GM19351 (cell line): ENCODE data around the gene GPR160.

Experiments
- ATAC-seq: cut with Tn5 transposase; IDR thresholded peaks from one replicate; pipeline ENCODE4 v1.9.1; 2021; ENCODE audit warnings: mild to moderate bottlenecking, moderate library complexity; ENCODE audit not compliant: unreplicated experiment

GPR160 gene

GRCh38 chr3:170063691-170064090 lies 25.9 kb downstream of the GPR160 start:
- ATAC-seq = no peak

GRCh38 chr3:170064108-170064507 lies 26.3 kb downstream of the GPR160 start:
- ATAC-seq = no peak

DNA sequence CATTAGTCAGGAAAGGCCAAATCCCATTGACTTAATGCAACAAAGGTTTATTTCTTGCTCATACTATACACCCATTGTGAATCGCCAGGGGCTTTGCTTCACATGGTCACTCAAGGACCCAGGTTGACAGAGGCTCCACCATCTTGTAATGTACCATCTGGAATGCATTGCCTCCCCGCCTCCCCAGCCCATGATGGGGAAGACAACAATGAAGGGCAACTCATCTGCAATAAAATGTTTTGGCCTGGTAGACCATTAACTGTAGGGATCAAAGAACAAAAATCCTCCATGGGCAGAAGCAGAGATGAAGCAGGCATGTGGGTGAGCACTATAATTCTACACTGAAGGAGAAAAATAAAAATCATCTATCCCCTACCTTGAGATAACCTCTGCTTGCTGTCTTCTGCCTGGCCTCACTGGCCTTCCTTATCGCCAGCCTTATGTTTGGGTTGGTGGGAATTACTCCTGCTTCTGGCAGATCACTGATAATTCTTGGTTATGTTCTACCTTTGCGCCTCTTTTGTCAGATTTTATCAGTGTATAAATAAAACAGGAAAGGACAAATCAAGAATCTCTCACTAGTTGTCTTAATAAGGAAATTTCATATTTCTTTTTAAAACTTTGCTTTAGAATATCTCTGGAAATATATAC lies 37.8 kb downstream of the GPR160 start:
- no peak for ATAC-seq

DNA sequence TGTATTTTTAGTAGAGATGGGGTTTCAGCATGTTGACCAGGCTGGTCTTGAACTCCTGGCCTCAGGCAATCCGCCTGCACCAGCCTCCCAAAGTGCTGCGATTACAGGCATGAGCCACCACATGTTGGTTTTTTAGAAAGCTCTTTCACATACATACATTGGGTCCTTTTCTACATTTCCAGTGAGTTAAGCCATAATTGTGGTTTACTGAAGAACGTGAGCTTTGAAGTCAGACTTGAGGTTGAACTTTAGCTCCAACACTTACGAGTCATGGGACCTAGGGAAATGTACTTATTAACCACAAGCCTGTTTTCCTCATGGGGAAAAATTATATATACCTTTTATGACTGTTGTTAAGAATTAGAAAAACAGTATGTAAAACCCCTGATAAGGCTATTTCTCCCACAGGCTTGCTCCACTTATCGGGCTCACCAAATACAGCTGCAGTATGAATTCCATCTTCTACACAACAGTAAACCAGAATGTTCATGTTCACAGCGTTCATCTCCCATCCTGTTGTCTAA lies 39.0 kb downstream of the GPR160 start:
- no peak for ATAC-seq

GRCh38 chr3:170077361-170077760 lies 39.6 kb downstream of the GPR160 start:
- ATAC-seq = no peak

GRCh38 chr3:170078620-170079281 lies 41.0 kb downstream of the GPR160 start:
- ATAC-seq = no peak

DNA sequence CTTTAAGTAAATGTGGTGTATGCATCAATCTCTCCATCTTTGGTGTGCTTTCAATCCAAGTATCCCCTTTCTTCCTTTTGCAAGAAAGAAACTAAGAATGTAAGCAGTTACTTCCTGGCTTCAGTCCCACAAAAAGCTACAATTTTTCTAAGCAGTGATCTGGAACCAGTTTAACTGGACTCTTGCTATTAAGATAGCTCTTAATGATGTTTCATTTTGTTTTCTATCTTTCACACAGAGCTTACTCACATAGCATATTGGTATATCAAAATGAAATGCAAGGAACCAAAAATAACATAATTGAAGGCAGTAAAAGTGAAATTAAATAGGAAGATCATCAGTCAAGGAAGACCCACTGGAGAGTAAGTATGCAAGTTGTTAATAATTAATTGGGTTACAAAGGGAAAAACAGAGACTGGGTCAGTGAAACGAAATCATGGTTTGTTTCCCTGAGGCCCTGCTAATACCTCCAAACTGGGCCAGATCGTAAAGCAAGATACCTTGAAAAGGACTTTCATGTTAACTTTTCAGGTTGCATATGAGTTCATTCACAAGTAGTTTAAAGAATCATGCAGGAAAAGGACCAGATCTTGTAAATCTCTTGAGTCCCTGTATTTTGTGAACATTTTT lies 41.9 kb downstream of the GPR160 start:
- no peak for ATAC-seq

- no peak for ATAC-seq
Observed at GRCh38 chr3:170080605-170081004, 42.8 kb downstream of the GPR160 start.

GRCh38 chr3:170081079-170081741 lies 43.4 kb downstream of the GPR160 start:
- no peak for ATAC-seq

DNA sequence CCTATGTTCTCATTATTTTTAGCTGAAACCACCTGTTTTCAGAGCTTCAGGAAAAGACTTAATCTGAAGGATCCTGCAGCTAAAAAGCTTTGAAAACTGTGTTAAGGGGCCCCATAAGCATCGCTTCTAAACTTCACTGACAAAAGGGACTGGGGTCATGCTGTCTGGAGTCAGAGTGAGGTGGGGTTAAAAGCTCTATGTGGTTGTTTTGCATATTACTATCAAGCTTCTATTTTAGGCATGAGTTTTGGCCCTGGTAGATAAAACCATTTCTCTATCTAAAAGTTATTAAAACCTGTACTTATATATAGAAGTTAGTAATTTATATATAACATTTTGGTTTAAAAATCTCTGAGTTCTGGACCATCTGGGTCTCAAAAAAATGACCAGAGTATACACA lies 45.5 kb downstream of the GPR160 start:
- ATAC-seq = no peak

- no peak for ATAC-seq
Observed at GRCh38 chr3:170085396-170085795, 47.6 kb downstream of the GPR160 start.

- no peak for ATAC-seq
Observed at GRCh38 chr3:170089862-170090600, 52.2 kb downstream of the GPR160 start.

DNA sequence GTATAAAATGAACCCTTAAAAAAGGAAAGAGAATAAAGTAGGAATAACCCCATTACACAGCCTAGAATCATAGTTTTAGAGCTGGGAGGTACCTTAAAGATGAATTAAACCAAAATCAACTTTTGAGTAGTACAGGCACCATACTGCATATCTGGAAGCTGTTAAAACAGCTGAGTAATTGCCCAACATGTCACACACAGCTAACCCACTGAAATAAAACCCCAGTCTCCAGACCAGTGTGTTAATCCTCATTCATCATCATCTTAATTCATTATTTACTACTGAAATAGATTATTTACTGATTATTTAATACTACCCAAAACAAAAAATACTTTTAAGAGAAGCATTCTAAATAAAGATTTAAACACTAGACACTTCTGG lies 52.8 kb downstream of the GPR160 start:
- no peak for ATAC-seq

DNA sequence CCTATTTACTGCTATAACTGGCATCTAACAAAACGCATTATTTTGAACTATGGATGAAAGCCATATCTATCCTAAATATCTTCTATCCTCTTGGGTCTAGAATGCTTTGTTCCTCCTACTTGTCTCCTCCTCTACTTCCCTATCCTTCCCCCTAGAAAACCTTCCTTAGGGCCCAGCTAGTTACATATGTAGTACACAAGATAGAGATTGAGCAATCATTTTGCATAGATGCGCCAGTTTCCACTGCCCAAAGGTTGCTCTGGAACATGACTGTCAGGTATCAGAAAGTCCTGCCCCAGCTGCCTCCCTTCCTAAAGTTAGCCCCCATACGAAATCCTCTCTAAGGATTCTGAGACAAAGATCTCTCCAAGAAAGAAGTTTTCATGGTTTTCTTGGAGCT lies 55.1 kb downstream of the GPR160 start:
- no peak for ATAC-seq

GRCh38 chr3:170095771-170096170 lies 58.0 kb downstream of the GPR160 start:
- ATAC-seq = no peak

DNA sequence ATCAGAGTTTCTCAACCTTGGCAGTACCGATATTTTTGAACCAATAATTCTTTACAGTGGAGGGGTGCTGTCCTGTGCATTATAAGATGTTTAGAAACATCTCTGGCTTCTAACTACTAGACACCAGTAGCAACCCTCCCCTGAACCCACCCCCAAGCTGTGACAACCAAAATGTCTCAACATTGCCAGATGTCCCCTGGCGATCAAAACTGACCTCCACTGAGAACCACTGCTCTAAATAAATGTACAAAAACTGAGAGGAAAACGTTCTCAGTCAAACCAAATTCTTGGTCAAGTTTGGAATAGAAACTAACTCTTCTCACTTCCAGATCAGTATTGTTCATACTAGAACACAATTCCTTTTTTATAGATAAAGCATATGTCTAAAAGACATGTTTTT lies 58.5 kb downstream of the GPR160 start:
- ATAC-seq = no peak

- no peak for ATAC-seq
Observed at GRCh38 chr3:170098753-170099152, 61.0 kb downstream of the GPR160 start.

DNA sequence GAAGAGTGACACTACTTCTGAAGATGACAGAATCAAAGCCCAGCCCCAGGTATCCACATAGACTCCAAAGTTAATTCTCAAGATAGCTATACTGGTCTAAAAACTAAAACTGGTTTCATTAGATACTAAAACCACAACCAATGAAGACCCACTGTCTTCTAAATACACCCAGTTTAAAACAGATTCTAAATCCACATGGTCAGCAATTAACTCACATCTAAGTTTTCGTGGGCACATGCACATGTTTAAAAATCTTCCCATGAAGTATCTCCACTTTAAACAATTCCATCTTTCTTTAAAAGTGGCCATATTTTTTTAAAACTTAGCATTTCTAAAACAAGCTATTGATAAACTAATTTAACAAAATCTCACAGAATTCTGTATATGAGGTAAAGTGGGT lies 63.1 kb downstream of the GPR160 start:
- ATAC-seq = no peak

DNA sequence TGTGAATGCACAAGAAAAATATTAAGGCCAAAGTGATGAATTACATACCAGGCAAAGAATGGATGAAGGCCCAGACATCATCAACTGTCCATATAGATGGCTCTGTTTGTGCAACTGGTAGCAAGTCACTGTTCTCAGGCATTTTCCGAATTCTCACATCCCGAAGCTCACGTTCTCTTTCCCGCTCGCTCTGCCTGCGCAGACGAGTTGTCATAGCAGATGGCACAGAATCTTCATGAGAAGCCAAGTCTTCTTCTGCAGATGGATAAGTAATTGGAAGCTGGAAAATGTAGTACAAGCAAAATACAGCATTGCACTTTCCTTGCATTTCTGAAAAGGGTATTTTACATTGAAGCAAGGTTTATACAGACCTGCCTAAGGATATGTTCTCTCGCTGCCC lies 64.6 kb downstream of the GPR160 start:
- no peak for ATAC-seq

DNA sequence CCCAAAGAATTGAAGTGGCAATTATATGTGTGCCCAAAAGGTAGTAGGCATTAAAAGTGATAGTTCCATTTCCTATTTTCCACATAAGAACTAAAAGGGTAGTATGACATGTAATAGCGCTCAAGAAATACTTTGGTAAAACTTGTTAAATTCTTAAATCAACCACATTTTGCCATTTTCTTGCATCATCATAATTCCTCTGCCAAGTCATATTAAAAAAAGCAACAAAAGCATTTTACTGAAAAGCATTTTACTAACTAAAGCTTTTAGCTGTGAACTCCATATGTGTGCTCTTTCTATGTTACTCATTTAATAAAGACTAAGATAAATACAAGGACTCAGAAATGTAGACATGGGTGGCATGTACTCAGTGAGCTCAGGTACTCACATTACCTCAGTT lies 70.1 kb downstream of the GPR160 start:
- no peak for ATAC-seq

GRCh38 chr3:170108955-170109354 lies 71.2 kb downstream of the GPR160 start:
- no peak for ATAC-seq
